ENCODE measurements around the gene ABCF3. TPM values are rescaled to one million over a fixed set of nuclear protein-coding genes. Genes with fewer than 3 reads are reported as not detected.

The ABCF3 gene
- total and polyA plus RNA-seq, 2 experiments from 2014 or later: 33.1 to 62.7 TPM

DNA sequence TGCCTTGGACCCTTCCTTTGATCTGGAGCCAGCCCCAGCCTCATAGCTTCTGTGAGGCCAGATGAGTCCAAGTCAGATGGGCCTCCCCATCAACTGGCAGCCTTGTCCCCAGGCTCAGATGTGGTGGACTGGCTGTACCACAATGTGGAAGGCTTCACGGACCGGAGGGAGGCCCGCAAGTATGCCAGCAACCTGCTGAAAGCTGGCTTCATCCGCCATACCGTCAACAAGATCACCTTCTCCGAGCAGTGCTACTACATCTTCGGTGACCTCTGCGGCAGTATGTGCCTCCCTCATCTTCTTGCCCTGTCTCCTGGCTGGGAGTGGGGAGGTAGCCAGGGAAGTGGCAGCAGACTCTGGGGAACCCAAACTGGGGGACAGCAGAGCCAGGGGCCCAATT lies 18.2 kb upstream of the ABCF3 start:
- no peaks in the 10 kb centered on the region for H3K9me3 ChIP-seq (ENCODE audit: low read depth)
- no peak for DNase-seq (ENCODE audit: low spot score)
- H3K27me3 ChIP-seq: no peaks in the 10 kb centered on the region
- WGBS (ENCODE audit: low lambda C conversion rate, missing lambda C conversion rate): 98% methylated on average over 8 of the region's 8 CpGs
- H3K36me3 ChIP-seq (replicated peaks; ENCODE audit: insufficient read depth, low read depth): no peaks in the 10 kb centered on the region
- no peak overlapping the region for H3K4me2 ChIP-seq
- peaks cover 15% of the 10 kb centered on the region for H4K20me1 ChIP-seq (ENCODE audit: insufficient read depth, poor library complexity, severe bottlenecking)
- H3K9me2 ChIP-seq (replicated peaks; ENCODE audit: insufficient read depth): no peaks in the 10 kb centered on the region
- no peak overlapping the region for H2AFZ ChIP-seq
- no peak overlapping the region for H3K4me3 ChIP-seq
- no peak overlapping the region for H3K27ac ChIP-seq
- TF ChIP-seq EZH2 (IDR thresholded peaks at IDR 0.05; ENCODE audit: borderline replicate concordance): no peak
- no peak for TF ChIP-seq EZH2phosphoT487 (IDR thresholded peaks at IDR 0.05; ENCODE audit: low read depth, severe bottlenecking, unreplicated experiment)
- TF ChIP-seq CTCF (IDR thresholded peaks at IDR 0.05; ENCODE audit: poor library complexity): no peak
- H3K79me2 ChIP-seq: peaks cover 22% of the 10 kb centered on the region
- H3K4me1 ChIP-seq (ENCODE audit: insufficient read depth): no peaks in the 10 kb centered on the region

DNA sequence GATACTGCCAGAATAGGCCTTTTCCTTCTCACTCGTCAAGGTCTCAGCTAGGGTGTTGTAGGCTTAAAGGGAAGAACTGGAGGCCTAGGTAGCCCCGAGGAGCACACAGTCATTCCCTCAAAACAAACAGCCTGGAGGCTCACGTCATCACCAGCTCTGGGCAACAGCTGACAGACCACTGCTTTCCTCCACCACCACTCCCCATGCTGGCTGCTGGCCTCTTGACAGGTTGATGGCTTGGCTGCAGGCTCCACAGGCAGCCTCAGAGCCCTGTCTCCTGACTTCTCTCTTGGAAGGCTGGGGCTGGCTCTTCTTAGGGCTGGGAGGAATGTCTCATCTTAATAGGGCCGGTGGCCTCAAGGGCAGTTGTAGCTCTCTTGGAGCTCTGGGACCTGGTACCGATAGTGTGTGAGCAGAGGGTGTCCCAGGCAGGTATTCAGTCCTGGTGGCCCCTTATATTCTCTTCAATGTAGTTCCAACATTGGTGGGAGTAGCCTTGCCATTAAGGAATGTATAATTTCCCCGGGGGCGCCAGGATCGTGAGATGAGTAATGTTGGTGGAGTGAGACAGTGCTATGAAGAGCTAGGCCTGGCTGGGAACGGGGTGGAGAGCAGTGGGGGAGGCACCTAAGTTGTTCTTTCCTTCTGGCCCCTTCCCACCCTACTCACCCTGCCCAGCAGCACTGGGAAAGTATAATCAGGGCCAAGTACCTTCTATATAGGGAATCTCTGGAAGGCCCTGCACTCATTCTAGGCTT lies 17.5 kb upstream of the ABCF3 start:
- Histone ChIP-seq H3K36me3 (replicated peaks; ENCODE audit: insufficient read depth, low read depth) (no peaks in the 10 kb centered on the region), H3K4me1 (ENCODE audit: insufficient read depth) (no peaks in the 10 kb centered on the region)
- 84% methylated on average over 9 of the region's 9 CpGs for WGBS (ENCODE audit: low lambda C conversion rate, missing lambda C conversion rate)

DNA sequence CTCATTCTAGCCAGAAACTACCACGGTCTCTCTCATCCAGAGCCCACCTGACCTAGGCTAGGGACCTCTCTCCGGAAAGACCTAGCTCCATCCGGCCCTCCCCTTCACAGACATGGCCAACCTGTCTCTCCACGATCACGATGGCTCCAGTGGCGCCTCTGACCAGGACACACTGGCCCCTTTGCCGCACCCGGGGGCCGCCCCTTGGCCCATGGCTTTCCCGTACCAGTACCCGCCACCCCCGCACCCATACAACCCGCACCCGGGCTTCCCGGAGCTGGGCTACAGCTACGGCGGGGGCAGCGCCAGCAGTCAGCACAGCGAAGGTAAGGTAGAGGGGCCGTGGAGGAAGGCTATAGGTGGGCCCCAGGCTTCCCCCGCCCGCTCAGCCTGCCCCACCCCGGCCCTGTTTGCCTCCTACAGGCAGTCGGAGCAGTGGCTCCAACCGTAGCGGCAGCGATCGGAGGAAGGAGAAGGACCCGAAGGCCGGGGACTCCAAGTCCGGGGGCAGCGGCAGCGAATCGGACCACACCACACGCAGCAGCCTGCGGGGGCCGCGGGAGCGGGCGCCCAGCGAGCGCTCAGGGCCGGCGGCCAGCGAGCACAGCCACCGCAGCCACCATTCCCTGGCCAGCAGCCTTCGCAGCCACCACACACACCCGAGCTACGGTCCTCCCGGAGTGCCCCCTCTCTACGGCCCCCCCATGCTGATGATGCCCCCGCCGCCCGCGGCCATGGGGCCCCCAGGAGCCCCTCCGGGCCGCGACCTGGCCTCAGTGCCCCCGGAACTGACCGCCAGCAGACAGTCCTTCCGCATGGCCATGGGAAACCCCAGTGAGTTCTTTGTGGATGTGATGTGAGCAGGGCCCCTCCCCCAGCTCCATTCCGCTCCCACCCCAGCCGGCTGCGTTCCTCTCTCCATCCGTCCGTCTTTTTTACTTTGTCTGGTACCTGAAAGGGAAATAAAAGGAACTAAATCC lies 15.8 kb upstream of the ABCF3 start:
- Histone ChIP-seq H4K20me1 (ENCODE audit: insufficient read depth, poor library complexity, severe bottlenecking) (no peaks in the 10 kb centered on the region), H3K9me3 (ENCODE audit: low read depth) (no peaks in the 10 kb centered on the region), H3K79me2 (peaks cover 11% of the 10 kb centered on the region), H3K4me2 (no peak overlapping the region), H3K4me1 (ENCODE audit: insufficient read depth) (no peaks in the 10 kb centered on the region), H2AFZ (no peak overlapping the region), H3K9me2 (replicated peaks; ENCODE audit: insufficient read depth) (no peaks in the 10 kb centered on the region), H3K27me3 (no peaks in the 10 kb centered on the region), H3K4me3 (no peak overlapping the region), H3K27ac (no peak overlapping the region), H3K36me3 (replicated peaks; ENCODE audit: insufficient read depth, low read depth) (no peaks in the 10 kb centered on the region)
- no peak for DNase-seq (ENCODE audit: low spot score)
- 97% methylated on average over 26 of the region's 66 CpGs for WGBS (ENCODE audit: low lambda C conversion rate, missing lambda C conversion rate)
- TF ChIP-seq EZH2phosphoT487 (IDR thresholded peaks at IDR 0.05; ENCODE audit: low read depth, severe bottlenecking, unreplicated experiment): no peak
- no peak for TF ChIP-seq CTCF (IDR thresholded peaks at IDR 0.05; ENCODE audit: poor library complexity)
- TF ChIP-seq EZH2 (IDR thresholded peaks at IDR 0.05; ENCODE audit: borderline replicate concordance): no peak

More for the DNA sequence above, 17.5 kb upstream of the ABCF3 start:
- Histone ChIP-seq H3K79me2 (peaks cover 15% of the 10 kb centered on the region), H3K9me2 (replicated peaks; ENCODE audit: insufficient read depth) (no peaks in the 10 kb centered on the region), H2AFZ (no peak overlapping the region), H3K27ac (no peak overlapping the region), H4K20me1 (ENCODE audit: insufficient read depth, poor library complexity, severe bottlenecking) (peaks cover 8% of the 10 kb centered on the region), H3K27me3 (no peaks in the 10 kb centered on the region), H3K9me3 (ENCODE audit: low read depth) (no peaks in the 10 kb centered on the region), H3K4me3 (no peak overlapping the region), H3K4me2 (no peak overlapping the region)
- no peak for DNase-seq (ENCODE audit: low spot score)
- TF ChIP-seq EZH2 (IDR thresholded peaks at IDR 0.05; ENCODE audit: borderline replicate concordance) (no peak), EZH2phosphoT487 (IDR thresholded peaks at IDR 0.05; ENCODE audit: low read depth, severe bottlenecking, unreplicated experiment) (no peak), CTCF (IDR thresholded peaks at IDR 0.05; ENCODE audit: poor library complexity) (no peak)
